ENCODE results near the gene TMEM108. TPM values are rescaled to one million over a fixed set of nuclear protein-coding genes. Genes with fewer than 3 reads are reported as not detected.

TMEM108 gene
- total RNA-seq, 5 donors from 2014 or later (not counting 1 experiment from before 2014, with no cell fraction given) = 0.96 TPM; not detected in 4

DNA sequence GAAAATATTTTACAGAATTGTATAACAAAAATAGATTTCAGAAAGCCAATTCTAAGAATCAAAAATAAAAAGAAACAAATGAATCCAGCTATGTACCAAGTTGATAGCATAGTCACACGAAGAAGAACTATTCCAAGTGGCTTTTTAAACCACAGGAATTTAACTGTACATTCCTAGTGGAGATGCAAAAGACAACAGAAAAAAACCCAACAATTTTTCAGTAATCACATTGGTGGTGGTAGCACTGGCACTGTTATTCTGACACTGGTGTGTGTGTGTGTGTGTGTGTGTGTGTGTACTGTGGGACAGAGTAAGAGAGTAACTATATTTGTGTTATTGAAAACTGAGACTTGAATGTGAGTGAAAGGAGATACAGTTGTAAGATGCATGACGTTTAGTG, 370.8 kb downstream of the TMEM108 start:
- no peak for DNase-seq
- H3K36me3 ChIP-seq (ENCODE audit: control insufficient read depth in 2 of 2, extremely low read depth in 1 of 2, insufficient read depth in 1 of 2, low read length in 1 of 2) = no peaks in the 10 kb centered on the region
- no peak overlapping the region for H3K27ac ChIP-seq (ENCODE audit: low read length)
- no peak for ATAC-seq (replicated peaks in 1 of 4)
- no CpG with 5 or more reads among the region's 2 CpGs for WGBS (ENCODE audit: insufficient coverage)
- no peak overlapping the region for H3K4me3 Mint-ChIP-seq
- H3K27me3 Mint-ChIP-seq = peaks cover 0 to 19% of the 10 kb centered on the region in 2 donors
- H3K27me3 ChIP-seq (replicated peaks in 1 of 2; ENCODE audit: control insufficient read depth in 2 of 2, extremely low read depth in 1 of 2, insufficient read depth in 2 of 2, low read length in 1 of 2) = peaks cover 0 to 6% of the 10 kb centered on the region in 2 experiments
- peaks cover 0 to 5% of the 10 kb centered on the region in 2 experiments for H3K4me1 ChIP-seq (ENCODE audit: control insufficient read depth in 1 of 2, extremely low read depth in 1 of 2, insufficient read depth in 2 of 2, low read length in 2 of 2)
- H3K4me3 ChIP-seq (ENCODE audit: control insufficient read depth in 1 of 2, extremely low read depth in 1 of 2, low read length in 1 of 2) = no peak overlapping the region
- POLR2A ChIA-PET = interaction anchor here in 1 of 2 donors (0.7 kb wide), 1 partner anchor 1127 kb away, joined by 3 read pairs; no protein-coding TSS in a partner anchor
- H3K9me3 ChIP-seq = no peaks in the 10 kb centered on the region
- H3K27ac Mint-ChIP-seq = no peak overlapping the region
- peaks cover 7 to 12% (median 10%) of the 10 kb centered on the region in 3 donors for H3K4me1 Mint-ChIP-seq
- H3K9me3 Mint-ChIP-seq = no peaks in the 10 kb centered on the region
- no peaks in the 10 kb centered on the region for H3K36me3 Mint-ChIP-seq
- CTCF ChIA-PET = no interaction called here

DNA sequence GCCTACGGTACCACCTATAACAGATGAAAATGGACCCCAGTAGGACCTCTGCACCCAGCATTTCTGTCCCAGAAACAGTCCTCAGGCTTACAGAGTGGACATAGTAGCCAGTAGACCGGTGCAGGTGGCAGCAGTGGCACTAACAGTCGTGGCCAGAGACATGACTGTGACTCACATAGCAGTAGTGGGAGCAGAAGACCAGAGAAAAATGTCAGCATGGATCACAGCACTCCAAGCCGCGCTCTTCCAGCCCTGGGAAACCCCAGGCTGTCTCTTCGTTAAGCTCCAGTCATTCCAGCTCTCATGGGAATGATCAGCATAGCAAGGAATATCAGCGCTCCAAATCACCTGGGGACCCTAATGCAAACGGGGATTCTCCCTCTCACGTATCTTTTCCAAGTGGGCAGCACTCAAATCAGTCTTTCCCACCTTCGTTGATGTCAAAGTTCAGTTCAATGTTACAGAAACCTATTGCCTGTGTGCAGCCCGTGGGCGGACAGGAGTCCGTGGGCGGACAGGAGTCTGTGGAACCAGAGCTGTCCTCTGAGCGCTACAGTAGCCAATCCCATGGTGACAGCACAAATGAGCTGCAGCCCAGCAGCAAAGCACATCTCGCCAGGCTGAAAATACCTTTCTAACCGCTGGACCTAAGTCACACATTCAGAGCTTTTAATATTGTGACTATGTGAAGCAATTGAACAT, 372.2 kb downstream of the TMEM108 start:
- H3K9me3 Mint-ChIP-seq = no peaks in the 10 kb centered on the region
- Histone ChIP-seq H3K9me3 (no peaks in the 10 kb centered on the region), H3K27me3 (replicated peaks in 1 of 2; ENCODE audit: control insufficient read depth in 2 of 2, extremely low read depth in 1 of 2, insufficient read depth in 2 of 2, low read length in 1 of 2) (peaks cover 0 to 6% of the 10 kb centered on the region in 2 experiments), H3K36me3 (ENCODE audit: control insufficient read depth in 2 of 2, extremely low read depth in 1 of 2, insufficient read depth in 1 of 2, low read length in 1 of 2) (no peaks in the 10 kb centered on the region), H3K27ac (ENCODE audit: low read length) (no peak overlapping the region), H3K4me1 (ENCODE audit: control insufficient read depth in 1 of 2, extremely low read depth in 1 of 2, insufficient read depth in 2 of 2, low read length in 2 of 2) (peaks cover 0 to 5% of the 10 kb centered on the region in 2 experiments), H3K4me3 (ENCODE audit: control insufficient read depth in 1 of 2, extremely low read depth in 1 of 2, low read length in 1 of 2) (no peak overlapping the region)
- POLR2A ChIA-PET = no interaction called here
- 83% methylated on average over 14 of the region's 17 CpGs for WGBS (ENCODE audit: insufficient coverage)
- DNase-seq = no peak
- H3K27ac Mint-ChIP-seq = no peak overlapping the region
- no peak overlapping the region for H3K4me3 Mint-ChIP-seq
- ATAC-seq (replicated peaks in 1 of 4) = no peak
- no peaks in the 10 kb centered on the region for H3K36me3 Mint-ChIP-seq
- peaks cover 0 to 19% of the 10 kb centered on the region in 2 donors for H3K27me3 Mint-ChIP-seq
- peaks cover 7 to 12% (median 10%) of the 10 kb centered on the region in 3 donors for H3K4me1 Mint-ChIP-seq
- CTCF ChIA-PET = no interaction called here

DNA sequence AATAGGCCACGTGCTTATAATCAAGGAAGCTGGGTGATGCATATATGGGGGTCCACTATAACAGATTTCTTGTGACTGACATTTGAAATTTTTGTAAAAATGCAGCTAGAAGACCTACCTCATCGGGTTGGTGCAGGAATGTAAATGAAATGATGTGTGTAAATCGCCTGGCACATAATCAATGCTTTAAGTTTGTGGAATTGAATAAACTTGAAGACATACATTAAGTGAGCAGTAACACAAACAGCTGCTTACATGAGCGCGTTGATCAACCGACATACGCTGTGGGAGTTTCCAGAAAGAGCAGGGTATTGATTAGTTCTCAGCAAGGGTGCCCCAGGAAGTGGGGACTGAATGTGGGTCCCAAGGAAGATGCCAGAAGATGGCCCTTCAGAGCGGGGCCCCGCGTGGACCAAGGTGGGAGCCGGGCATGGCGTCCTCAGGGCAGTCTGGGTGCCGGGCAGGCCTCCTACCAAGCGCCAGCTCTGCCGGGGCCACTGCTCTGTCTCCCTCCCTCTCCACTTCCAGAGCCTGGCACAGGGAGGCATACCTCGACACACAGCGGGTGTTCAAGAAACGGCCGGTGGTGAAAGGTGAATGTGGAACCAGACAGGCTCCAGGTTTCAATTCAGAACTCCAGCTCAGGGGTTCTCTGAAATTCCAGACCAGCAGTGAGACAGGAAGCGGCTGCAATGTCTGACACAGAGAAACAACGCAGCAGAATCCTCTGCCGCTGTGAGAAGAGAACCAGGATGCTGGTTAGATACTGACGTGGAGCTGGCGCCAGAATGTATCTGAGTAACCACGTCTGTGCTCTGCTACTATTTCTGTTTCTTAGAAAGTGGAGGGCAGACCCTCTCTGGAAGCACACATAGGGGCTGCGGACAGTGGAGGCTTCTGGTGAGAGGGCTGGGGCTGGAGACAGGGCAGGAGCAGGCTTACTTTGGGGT, 374.3 kb downstream of the TMEM108 start:
- H3K36me3 Mint-ChIP-seq = no peaks in the 10 kb centered on the region
- peaks cover 7 to 12% (median 10%) of the 10 kb centered on the region in 3 donors for H3K4me1 Mint-ChIP-seq
- ATAC-seq (replicated peaks in 1 of 4) (peak in 2 of 4 experiments; percentile 9 to 57), DNase-seq (no peak)
- Histone ChIP-seq H3K27ac (ENCODE audit: low read length) (no peak overlapping the region), H3K36me3 (ENCODE audit: control insufficient read depth in 2 of 2, extremely low read depth in 1 of 2, insufficient read depth in 1 of 2, low read length in 1 of 2) (no peaks in the 10 kb centered on the region), H3K27me3 (replicated peaks in 1 of 2; ENCODE audit: control insufficient read depth in 2 of 2, extremely low read depth in 1 of 2, insufficient read depth in 2 of 2, low read length in 1 of 2) (no peaks in the 10 kb centered on the region), H3K4me3 (ENCODE audit: control insufficient read depth in 1 of 2, extremely low read depth in 1 of 2, low read length in 1 of 2) (no peak overlapping the region), H3K9me3 (no peaks in the 10 kb centered on the region), H3K4me1 (ENCODE audit: control insufficient read depth in 1 of 2, extremely low read depth in 1 of 2, insufficient read depth in 2 of 2, low read length in 2 of 2) (peaks cover 0 to 5% of the 10 kb centered on the region in 2 experiments)
- no peaks in the 10 kb centered on the region for H3K9me3 Mint-ChIP-seq
- H3K27ac Mint-ChIP-seq = no peak overlapping the region
- H3K27me3 Mint-ChIP-seq = peaks cover 0 to 9% of the 10 kb centered on the region in 2 donors
- H3K4me3 Mint-ChIP-seq = peak overlapping the region in 1 of 3 donors; percentile 21
- ChIA-PET CTCF (no interaction called here), POLR2A (interaction anchor here in 1 of 2 donors (0.9 kb wide), 1 partner anchor 677 kb away, joined by 3 read pairs; no protein-coding TSS in a partner anchor)
- 82% methylated on average over 21 of the region's 26 CpGs for WGBS (ENCODE audit: insufficient coverage)

DNA sequence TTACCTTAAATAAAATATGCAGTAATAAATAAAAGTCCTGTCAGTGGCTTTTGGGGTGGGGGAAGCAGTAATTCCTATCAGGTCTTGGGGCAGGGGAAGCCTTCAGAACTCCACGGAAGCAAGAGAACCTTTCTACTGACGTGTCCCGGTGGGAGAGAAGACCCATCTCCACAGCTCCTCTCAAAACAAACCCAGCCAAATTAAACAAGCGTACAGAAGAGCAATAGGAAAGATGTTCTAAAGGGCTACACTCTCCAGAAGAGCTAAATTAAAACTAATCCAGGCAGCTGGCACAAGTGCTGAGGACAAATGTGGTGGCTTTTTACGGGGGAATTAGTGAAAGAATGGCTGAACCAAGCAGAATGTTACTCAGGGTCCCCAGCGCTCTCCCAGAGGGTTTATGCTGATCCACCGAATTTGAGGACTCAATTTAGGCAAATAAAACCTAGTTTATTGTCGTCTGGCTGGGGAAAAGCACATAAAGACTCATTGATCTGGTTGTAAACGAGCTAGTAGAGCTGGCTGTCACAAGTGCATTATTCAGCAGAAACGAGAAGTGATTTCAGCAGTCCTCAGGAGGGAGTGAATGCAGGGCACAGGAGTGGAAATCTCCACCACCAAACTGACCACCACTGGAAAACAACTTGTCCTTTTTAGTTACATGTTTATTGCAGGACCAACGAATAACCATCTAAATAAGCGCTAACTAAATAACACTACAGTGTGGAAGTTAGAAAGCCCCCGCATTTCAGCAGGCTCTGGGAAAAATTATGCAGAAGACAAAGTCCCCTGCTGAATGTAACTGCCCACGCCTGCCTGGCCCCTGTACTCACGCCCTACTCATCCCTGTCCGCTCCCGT, 375.2 kb downstream of the TMEM108 start:
- Histone ChIP-seq H3K27me3 (replicated peaks in 1 of 2; ENCODE audit: control insufficient read depth in 2 of 2, extremely low read depth in 1 of 2, insufficient read depth in 2 of 2, low read length in 1 of 2) (no peaks in the 10 kb centered on the region), H3K36me3 (ENCODE audit: control insufficient read depth in 2 of 2, extremely low read depth in 1 of 2, insufficient read depth in 1 of 2, low read length in 1 of 2) (no peaks in the 10 kb centered on the region), H3K4me3 (ENCODE audit: control insufficient read depth in 1 of 2, extremely low read depth in 1 of 2, low read length in 1 of 2) (no peak overlapping the region), H3K9me3 (no peaks in the 10 kb centered on the region), H3K27ac (ENCODE audit: low read length) (no peak overlapping the region), H3K4me1 (ENCODE audit: control insufficient read depth in 1 of 2, extremely low read depth in 1 of 2, insufficient read depth in 2 of 2, low read length in 2 of 2) (peaks cover 0 to 5% of the 10 kb centered on the region in 2 experiments)
- Mint-ChIP-seq H3K36me3 (no peaks in the 10 kb centered on the region), H3K4me1 (peaks cover 7 to 12% (median 10%) of the 10 kb centered on the region in 3 donors), H3K27ac (peak overlapping the region; percentile 30 to 51), H3K9me3 (no peaks in the 10 kb centered on the region), H3K4me3 (peak overlapping the region in 2 of 3 donors; percentile 21), H3K27me3 (peaks cover 0 to 8% of the 10 kb centered on the region in 2 donors)
- ATAC-seq (replicated peaks in 1 of 4) (no peak), DNase-seq (no peak)
- 45% methylated on average over 11 of the region's 17 CpGs for WGBS (ENCODE audit: insufficient coverage)
- ChIA-PET POLR2A (no interaction called here), CTCF (interaction anchor here in 1 of 2 donors (0.5 kb wide), 1 partner anchor 10 kb away, joined by 3 read pairs; no protein-coding TSS in a partner anchor)

DNA sequence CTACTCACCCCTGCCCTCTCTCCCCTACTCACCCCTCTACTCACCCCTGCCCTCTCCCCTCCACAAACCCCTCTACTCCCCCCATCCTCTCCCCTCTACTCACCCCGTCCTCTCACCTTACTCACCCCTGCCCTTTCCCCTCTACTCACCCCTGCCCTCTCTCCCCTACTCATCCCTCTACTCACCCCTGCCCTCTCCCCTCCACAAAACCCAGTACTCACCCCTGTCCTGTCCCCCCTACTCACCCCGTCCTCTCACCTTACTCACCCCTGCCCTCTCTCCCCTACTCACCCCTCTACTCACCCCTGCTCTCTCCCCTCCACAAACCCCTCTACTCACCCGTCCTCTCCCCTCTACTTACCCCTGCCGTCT, 375.8 kb downstream of the TMEM108 start:
- no peaks in the 10 kb centered on the region for H3K9me3 Mint-ChIP-seq
- no peak for DNase-seq
- POLR2A ChIA-PET = no interaction called here
- peaks cover 7 to 12% (median 10%) of the 10 kb centered on the region in 3 donors for H3K4me1 Mint-ChIP-seq
- no peak overlapping the region for H3K27ac ChIP-seq (ENCODE audit: low read length)
- no peak for ATAC-seq (replicated peaks in 1 of 4)
- no peaks in the 10 kb centered on the region for H3K9me3 ChIP-seq
- no peak overlapping the region for H3K27ac Mint-ChIP-seq
- H3K36me3 Mint-ChIP-seq = no peaks in the 10 kb centered on the region
- no peaks in the 10 kb centered on the region for H3K27me3 ChIP-seq (replicated peaks in 1 of 2; ENCODE audit: control insufficient read depth in 2 of 2, extremely low read depth in 1 of 2, insufficient read depth in 2 of 2, low read length in 1 of 2)
- H3K4me3 Mint-ChIP-seq = no peak overlapping the region
- H3K36me3 ChIP-seq (ENCODE audit: control insufficient read depth in 2 of 2, extremely low read depth in 1 of 2, insufficient read depth in 1 of 2, low read length in 1 of 2) = no peaks in the 10 kb centered on the region
- H3K27me3 Mint-ChIP-seq = peaks cover 0 to 8% of the 10 kb centered on the region in 2 donors
- no peak overlapping the region for H3K4me3 ChIP-seq (ENCODE audit: control insufficient read depth in 1 of 2, extremely low read depth in 1 of 2, low read length in 1 of 2)
- H3K4me1 ChIP-seq (ENCODE audit: control insufficient read depth in 1 of 2, extremely low read depth in 1 of 2, insufficient read depth in 2 of 2, low read length in 2 of 2) = peaks cover 0 to 5% of the 10 kb centered on the region in 2 experiments
- 85% methylated on average over 3 of the region's 4 CpGs for WGBS (ENCODE audit: insufficient coverage)
- CTCF ChIA-PET = interaction anchor here in 1 of 2 donors (0.5 kb wide), 1 partner anchor 10 kb away, joined by 3 read pairs; no protein-coding TSS in a partner anchor
